Motor neuron (in vitro differentiated cells): ENCODE data around the gene CORO2A. TPM values are rescaled to one million over a fixed set of nuclear protein-coding genes. Genes with fewer than 3 reads are reported as not detected.

Experiments
- ATAC-seq, 8 experiments: fragments of 200-7000 bp; cut with Tn5 transposase; replicated peaks in 6 of 8; 2 replicates each; pipeline ENCODE4 v1.8.0; 2021; ENCODE audit warnings: mild to moderate bottlenecking in 8 of 8, moderate library complexity in 8 of 8
- H3K27ac ChIP-seq, 2 donors: fragments of 250-450 bp; sonication (Bioruptor Pico); 2 replicates each; pipeline ENCODE4 v1.9.0; 2021; ENCODE audit warnings: antibody characterized with exemption in 2 of 2, mild to moderate bottlenecking in 2 of 2, moderate library complexity in 1 of 2
- H3K4me1 ChIP-seq, 2 donors: fragments of 250-450 bp; sonication (Bioruptor Pico); replicated peaks in 1 of 2; 2 replicates each; pipeline ENCODE4 v1.6.1; 2021; ENCODE audit warnings: antibody characterized with exemption in 2 of 2, mild to moderate bottlenecking in 2 of 2, moderate library complexity in 1 of 2
- H3K4me3 ChIP-seq, 5 donors: fragments of 250-450 bp; sonication (Bioruptor Pico); 2 replicates each; pipeline ENCODE4 v1.9.0; 2021; ENCODE audit warnings: antibody characterized with exemption in 5 of 5, mild to moderate bottlenecking in 5 of 5, moderate library complexity in 4 of 5
- WGBS, 10 experiments: fragments of 450-650 bp; shearing (Covaris generic); methylation state at CpG; one replicate each; pipeline ENCODE4 v1.0.0; 2022; 5-methylcytosine and 5-hydroxymethylcytosine counted together
- in situ Hi-C, 9 experiments: fragments of 400-800 bp; cut with MboI; loops; one replicate each; pipeline ENCODE4 v1.15.0; 2021; ENCODE audit warnings: low sequenced_read_pairs in 9 of 9, low pct_unique_long_range_greater_than_20kb in 2 of 9; ENCODE audit not compliant: unreplicated experiment in 9 of 9
- total RNA-seq, 8 experiments: library from RNA; unstranded; fragments of 300-600 nt; gene quantifications; 2 replicates each; pipeline versions ENCODE4 v1.2.3 to v1.2.4, GENCODE V29; 2022

Gene CORO2A
- total RNA-seq, 8 experiments from 2014 or later, result 0.87 to 3.4 (median 2.0) TPM

GRCh38 chr9:98228392-98229089 is 36.1 kb upstream of the CORO2A start:
- Histone ChIP-seq H3K4me1 (no peaks in the 10 kb centered on the region), H3K27ac (no peak overlapping the region), H3K4me3 (no peak overlapping the region)
- whole genome bisulfite sequencing, 10 experiments, result 40 to 100% (median 80%) methylated on average over 1 to 6 of the region's 10 CpGs; no CpG with 5 or more reads in 3 of the 10 experiments
- in situ Hi-C loops, result no loop called here
- no peak for ATAC-seq

DNA sequence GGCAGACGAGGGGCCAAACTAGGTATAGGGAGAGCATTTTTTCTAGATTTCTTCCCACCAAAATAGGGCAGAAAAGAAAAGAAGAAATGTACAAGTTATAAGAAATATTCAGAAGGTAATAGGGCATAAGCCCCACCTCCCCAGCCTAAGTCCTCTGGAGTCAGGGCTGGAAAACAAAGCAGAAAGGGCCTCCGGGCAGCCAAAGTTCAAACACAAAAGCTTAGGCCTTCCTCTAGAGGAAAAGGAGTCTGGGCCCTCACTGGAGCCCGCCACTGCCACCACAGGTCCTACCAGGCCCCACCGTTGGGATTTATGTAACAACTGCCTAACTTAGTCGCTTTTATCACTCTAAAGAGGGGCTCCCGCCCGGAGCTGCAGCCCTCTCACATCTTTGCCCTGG is 35.4 kb upstream of the CORO2A start:
- Histone ChIP-seq H3K4me3 (no peak overlapping the region), H3K4me1 (no peaks in the 10 kb centered on the region), H3K27ac (no peak overlapping the region)
- in situ Hi-C loops, result no loop called here
- 20 to 100% (median 78%) methylated on average over 1 to 5 of the region's 7 CpGs; no CpG with 5 or more reads in 2 of the 10 experiments for WGBS, 10 experiments
- no peak for ATAC-seq

DNA sequence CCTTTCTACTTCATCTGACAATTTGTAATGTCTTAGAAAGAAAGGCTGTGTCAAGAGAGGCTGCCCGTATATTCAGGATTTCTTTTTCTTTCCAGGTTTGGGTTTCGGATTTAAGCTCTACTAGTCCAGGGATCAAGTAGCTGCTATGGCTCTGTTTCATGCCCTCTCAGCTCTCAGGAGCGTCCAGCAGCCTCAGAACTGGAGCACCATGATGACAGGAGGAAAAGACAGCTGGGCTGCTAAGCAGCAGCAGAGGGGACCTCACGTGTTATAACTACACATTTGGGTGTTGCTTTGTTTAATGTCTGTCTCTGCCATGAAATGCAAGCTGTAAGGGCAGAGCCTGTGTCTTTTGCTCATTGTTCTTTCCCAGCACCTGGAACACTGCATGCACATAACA is 34.5 kb upstream of the CORO2A start:
- WGBS, 10 experiments, result 40 to 95% (median 73%) methylated on average over 1 to 4 of the region's 4 CpGs; no CpG with 5 or more reads in 4 of the 10 experiments
- H3K4me1 ChIP-seq, result peaks cover 0 to 2% of the 10 kb centered on the region in 2 donors
- in situ Hi-C loops, result no loop called here
- H3K27ac ChIP-seq, result no peak overlapping the region
- ATAC-seq, result peak in 2 of 8 experiments; percentile 18 to 38
- H3K4me3 ChIP-seq, result no peak overlapping the region

DNA sequence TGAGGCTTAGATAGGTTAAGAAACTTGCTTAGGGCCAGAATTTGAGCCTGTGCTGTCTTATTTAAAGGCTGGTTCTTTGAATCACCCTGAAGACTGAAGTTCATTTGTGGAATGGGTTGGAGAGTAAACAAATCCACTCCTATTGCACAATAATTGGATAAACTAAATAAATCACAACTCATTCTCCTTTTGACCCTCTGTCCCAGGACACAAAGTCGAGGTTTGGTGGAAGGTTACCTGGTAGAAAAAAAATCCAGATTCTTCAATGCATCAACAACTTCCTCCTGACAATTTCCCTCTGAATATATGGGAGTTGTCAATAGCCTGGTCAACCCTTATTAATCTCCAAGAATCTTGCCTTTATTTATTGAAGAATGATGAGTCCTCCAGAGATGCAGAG is 34.1 kb upstream of the CORO2A start:
- ATAC-seq, result no peak
- 50 to 80% (median 54%) methylated on average over 1 of the region's 1 CpG; no CpG with 5 or more reads in 6 of the 10 experiments for WGBS, 10 experiments
- Histone ChIP-seq H3K4me1 (peaks cover 0 to 2% of the 10 kb centered on the region in 2 donors), H3K4me3 (no peak overlapping the region), H3K27ac (no peak overlapping the region)
- in situ Hi-C loops, result no loop called here

DNA sequence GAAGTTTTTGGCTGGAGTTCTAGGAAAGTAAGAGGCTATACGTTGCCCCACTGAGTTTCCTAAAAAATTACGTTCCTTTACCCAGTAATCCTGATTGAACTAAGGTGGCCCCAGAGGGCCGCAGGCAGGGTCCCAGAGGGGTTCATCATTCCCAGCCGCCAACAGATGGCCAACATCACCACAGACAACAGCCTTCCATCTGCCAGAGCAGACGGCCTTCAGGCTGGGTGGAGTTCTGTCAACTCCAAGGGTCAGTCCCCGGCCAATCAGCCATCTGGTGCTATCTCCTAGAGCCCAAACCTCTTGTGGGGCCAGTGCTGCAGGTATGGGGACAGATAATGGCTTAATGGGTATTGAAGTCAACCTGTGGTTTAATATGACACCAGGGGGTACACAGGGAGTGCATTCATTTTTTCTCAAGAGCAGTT is 32.6 kb upstream of the CORO2A start:
- WGBS, 10 experiments, result 45 to 100% (median 80%) methylated on average over 1 to 2 of the region's 6 CpGs; no CpG with 5 or more reads in 7 of the 10 experiments
- no peak overlapping the region for H3K4me3 ChIP-seq
- H3K4me1 ChIP-seq, result peaks cover 0 to 2% of the 10 kb centered on the region in 2 donors
- no peak overlapping the region for H3K27ac ChIP-seq
- ATAC-seq, result peak in 1 of 8 experiments; percentile 10
- in situ Hi-C loops, result no loop called here

GRCh38 chr9:98222885-98223691 is 30.7 kb upstream of the CORO2A start:
- in situ Hi-C loops, result no loop called here
- Histone ChIP-seq H3K27ac (no peak overlapping the region), H3K4me1 (peaks cover 0 to 2% of the 10 kb centered on the region in 2 donors), H3K4me3 (no peak overlapping the region)
- WGBS, 10 experiments, result 10 to 100% (median 60%) methylated on average over 1 to 5 of the region's 5 CpGs; no CpG with 5 or more reads in 2 of the 10 experiments
- ATAC-seq, result peak in 3 of 8 experiments; percentile 84 to 95 (median 88)

DNA sequence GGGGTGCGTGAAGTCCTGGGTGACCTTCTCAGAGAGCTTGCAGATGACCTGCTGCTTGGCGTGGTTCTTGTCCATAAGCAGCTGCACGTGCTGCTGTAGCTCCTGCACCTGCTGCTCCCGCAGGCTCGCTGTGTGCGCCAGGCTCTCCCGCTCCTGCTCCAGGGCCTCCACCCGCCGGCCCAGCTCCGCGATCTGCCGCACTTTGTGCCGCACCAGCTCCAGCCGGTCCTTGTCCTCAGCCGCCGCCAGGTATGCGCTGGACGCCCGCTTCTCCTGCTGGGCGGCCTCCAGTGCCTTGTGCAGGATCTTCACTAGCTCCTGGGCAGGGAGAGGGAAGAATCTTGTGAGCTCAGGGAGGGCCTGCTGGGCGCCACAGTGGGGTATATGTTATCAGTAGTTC is 28.5 kb upstream of the CORO2A start:
- Histone ChIP-seq H3K27ac (no peak overlapping the region), H3K4me3 (no peak overlapping the region), H3K4me1 (peaks cover 0 to 2% of the 10 kb centered on the region in 2 donors)
- no peak for ATAC-seq
- in situ Hi-C loops, result no loop called here
- WGBS, 10 experiments, result 96 to 100% (median 100%) methylated on average over 1 to 8 of the region's 21 CpGs; no CpG with 5 or more reads in 7 of the 10 experiments

DNA sequence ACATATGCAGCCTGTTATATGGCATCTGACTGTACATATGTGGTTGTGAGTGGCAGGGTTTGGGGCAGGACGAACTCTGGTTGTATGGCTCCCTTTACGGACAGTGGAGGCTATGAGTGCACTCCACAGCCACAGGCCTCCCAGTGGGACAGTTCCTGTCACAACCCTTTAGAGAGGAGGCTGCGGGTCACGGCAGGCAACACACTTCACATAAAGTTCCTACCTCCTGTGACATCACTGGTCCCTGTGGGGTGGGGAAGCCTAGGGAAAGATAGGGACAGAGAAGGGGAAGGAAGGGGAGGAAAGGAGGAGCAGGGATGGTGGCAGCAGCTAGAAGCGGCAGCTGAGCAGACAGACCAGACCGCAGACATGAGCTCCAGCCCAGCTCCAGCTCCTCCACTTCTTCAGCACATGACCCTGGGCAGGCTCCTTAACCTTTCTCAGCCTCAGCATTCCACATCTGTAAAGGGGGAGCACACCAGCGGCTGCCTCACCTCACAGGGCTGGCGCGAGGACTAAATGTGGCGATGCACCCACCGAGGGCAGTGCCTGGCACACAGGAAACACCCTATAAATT is 27.4 kb upstream of the CORO2A start:
- WGBS, 10 experiments, result 60 to 100% (median 96%) methylated on average over 1 to 5 of the region's 11 CpGs; no CpG with 5 or more reads in 2 of the 10 experiments
- H3K27ac ChIP-seq, result no peak overlapping the region
- ATAC-seq, result no peak
- H3K4me1 ChIP-seq, result peaks cover 0 to 10% of the 10 kb centered on the region in 2 donors
- in situ Hi-C loops, result no loop called here
- no peak overlapping the region for H3K4me3 ChIP-seq

DNA sequence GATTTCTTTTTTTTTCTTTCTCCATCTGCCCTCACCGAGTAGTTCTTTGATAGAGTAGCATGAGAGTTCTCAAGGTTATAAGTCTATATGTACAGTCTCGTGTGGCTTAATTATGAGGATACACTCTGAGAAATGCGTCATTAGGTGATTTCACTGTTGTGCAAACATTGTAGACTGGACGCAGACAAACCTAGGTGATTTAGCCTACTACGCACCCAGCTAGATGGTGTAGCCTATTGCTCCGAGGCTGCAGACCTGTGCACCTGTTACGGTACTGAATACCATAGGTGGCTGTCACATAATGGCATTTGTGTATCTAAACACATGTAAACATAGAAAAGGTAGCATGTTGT is 26.9 kb upstream of the CORO2A start:
- H3K4me1 ChIP-seq, result peaks cover 0 to 13% of the 10 kb centered on the region in 2 donors
- H3K4me3 ChIP-seq, result no peak overlapping the region
- no peak overlapping the region for H3K27ac ChIP-seq
- 0 to 94% (median 81%) methylated on average over 1 to 4 of the region's 7 CpGs; no CpG with 5 or more reads in 2 of the 10 experiments for WGBS, 10 experiments
- in situ Hi-C loops, result no loop called here
- no peak for ATAC-seq

DNA sequence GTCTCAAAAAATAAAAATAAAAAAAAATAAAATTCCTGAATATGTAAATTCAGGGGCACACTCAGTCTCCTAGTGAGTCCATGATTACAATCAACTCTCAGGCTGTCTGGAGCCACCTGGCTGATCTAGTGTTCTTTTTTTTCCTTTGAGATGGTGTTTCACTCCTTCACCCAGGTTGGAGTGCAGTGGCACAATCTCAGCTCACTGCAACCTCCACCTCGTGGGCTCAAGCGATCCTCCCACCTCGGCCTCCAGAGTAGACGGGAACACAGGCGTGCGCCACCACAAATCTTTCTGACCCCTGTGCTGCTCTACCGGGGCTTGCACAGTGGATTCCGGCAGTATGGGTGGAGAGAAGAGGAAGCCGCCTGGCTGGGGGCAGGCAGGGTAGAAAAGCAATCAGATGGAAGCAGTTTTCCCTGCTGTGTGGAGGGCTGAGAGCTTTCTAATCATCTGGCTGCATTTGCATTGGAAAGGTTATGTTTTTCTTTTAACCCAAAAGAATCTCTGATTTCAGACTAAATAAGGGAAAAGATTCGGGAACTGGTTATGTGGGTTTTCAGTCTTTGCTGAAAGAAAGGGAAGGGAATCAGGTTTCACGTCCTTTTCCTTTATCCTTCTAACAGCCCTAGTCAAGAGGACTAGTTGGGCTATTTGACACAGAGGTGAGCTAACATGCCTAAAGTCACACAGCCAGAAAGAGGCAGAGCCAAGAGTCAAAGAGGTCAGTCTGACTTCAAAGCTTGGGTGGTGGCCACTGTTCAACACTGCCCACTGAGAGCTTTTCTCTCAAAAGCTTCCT is 26.3 kb upstream of the CORO2A start:
- in situ Hi-C loops, result no loop called here
- H3K4me1 ChIP-seq, result peaks cover 0 to 13% of the 10 kb centered on the region in 2 donors
- ATAC-seq, result no peak
- 39 to 100% (median 71%) methylated on average over 2 to 10 of the region's 11 CpGs; no CpG with 5 or more reads in 2 of the 10 experiments for WGBS, 10 experiments
- no peak overlapping the region for H3K4me3 ChIP-seq
- no peak overlapping the region for H3K27ac ChIP-seq

- in situ Hi-C loops, result no loop called here
- ATAC-seq, result no peak
- Histone ChIP-seq H3K4me3 (no peak overlapping the region), H3K4me1 (peaks cover 0 to 13% of the 10 kb centered on the region in 2 donors), H3K27ac (no peak overlapping the region)
- 88 to 100% (median 100%) methylated on average over 1 of the region's 2 CpGs; no CpG with 5 or more reads in 4 of the 10 experiments for WGBS, 10 experiments
Observed at GRCh38 chr9:98217255-98217654, 24.8 kb upstream of the CORO2A start.

DNA sequence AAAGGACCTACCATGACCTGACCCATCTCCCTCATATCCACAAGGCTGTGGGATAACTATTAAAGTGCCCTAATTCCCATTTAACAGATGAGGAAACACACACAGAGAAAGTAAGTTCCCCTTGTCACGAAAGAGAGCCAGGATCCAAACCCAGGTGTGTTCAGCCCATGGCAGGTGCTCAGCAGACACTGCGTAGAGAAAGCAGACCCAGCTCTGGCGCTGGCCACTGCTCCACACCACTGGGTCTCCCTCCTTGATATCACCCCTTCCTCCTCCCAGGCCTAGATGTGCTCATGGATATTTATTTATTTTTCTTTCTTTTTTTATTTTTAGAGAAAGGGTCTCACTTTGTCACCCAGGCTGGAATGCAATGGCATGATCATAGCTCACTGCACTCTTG is 24.0 kb upstream of the CORO2A start:
- Histone ChIP-seq H3K4me3 (no peak overlapping the region), H3K4me1 (peaks cover 0 to 11% of the 10 kb centered on the region in 2 donors), H3K27ac (no peak overlapping the region)
- no peak for ATAC-seq
- WGBS, 10 experiments, result 83 to 100% (median 93%) methylated on average over 1 to 2 of the region's 3 CpGs; no CpG with 5 or more reads in 6 of the 10 experiments
- in situ Hi-C loops, result no loop called here
